HG03045 (cell line): ENCODE results near the gene ERMP1.
"Not testable (repeated sequence)": the region's sequence is repeated elsewhere in the genome, so short reads cannot be mapped to it uniquely, and the experiment has no call there.

Source experiments
- ATAC-seq: cut with Tn5 transposase; IDR thresholded peaks from one replicate; pipeline ENCODE4 v1.9.1; 2021; ENCODE audit warnings: mild to moderate bottlenecking, moderate library complexity; ENCODE audit not compliant: unreplicated experiment

ERMP1 gene

DNA sequence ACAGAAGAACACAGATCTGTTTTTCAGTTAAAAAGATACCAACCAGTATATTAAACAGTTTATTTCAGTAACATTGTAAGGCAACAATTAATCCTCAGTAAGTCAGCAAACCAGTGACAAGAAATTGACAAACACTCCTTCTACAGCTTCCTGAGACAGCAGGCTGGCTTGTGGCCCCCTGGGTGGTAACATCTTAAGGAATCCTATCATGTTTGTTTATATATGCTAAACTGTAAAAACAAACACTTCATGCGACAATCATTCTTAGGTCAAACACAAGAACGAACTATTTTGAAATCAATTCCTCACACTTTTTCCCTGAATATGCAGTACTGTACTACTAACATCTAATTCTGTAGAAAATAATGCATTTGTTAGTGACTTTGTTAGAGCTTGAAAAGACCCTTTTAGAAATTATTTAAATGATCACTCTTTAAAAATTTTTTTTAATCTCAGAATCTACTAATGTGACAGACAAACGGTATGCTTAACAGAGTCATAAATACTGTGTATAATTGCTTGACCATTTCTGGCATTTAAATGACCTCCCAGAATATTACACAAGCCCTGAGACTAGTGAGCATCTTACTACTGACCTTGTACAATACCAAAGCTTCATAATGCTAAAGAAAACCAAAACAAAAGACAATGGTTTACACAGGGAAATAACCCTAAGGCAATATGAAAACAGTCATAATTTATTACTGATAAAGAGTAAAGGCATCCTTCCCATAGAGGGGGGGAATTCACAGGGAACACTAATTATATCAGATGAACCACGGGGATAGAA is 48.2 kb downstream of the ERMP1 start:
- no peak for ATAC-seq

DNA sequence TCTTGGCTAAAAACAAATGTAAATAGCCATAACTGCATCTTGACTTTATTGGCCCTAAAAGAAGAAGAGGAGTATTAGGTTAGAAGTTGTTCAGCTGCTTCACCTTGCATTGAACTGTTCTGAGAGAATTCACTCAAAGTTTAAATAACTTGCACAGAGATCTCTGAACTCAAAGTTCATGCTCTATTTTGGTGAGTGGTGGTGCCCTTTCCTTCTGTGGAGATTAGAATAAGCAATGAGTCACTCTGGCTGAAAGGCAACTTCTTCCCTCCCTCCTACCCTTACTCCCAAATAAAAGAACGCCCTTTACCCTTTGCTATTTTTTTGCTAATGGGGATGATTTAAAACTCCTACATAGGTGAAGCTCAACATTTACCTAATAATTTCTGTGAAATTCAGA is 48.9 kb downstream of the ERMP1 start:
- no peak for ATAC-seq

DNA sequence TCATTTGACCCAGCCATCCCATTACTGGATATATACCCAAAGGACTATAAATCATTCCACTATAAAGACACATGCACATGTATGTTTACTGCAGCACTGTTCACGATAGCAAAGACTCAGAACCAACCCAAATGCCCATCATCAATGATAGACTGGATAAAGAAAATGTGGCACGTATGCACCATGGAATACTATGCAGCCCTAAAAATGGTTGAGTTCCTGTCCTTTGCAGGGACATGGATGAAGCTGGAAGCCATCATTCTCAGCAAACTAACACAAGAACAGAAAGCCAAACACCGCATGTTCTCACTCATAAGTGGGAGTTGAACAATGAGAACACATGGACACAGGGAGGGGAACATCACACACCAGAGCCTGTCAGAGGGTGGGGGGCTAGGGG is 49.5 kb downstream of the ERMP1 start:
- not testable (repeated sequence) for ATAC-seq

DNA sequence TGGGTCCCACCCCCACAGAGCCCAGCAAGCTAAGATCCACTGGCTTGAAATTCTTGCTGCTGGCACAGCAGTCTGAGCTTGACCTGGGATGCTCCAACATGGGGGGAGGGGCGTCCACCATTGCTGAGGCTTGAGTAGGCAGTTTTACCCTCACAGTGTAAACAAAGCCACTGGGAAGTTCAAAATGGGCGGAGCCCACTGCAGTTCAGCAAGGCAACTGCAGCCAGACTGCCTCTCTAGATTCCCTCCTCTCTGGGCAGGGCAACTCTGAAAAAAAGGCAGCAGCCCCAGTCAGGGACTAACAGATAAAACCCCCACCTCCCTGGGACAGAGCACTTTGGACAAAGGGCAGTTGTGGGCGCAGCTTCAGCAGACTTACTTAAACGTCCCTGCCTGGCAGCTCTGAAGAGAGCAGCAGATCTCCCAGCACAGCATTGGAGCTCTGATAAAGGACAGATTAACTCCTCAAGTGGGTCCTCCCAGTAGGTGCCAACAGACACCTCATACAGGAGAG is 53.2 kb downstream of the ERMP1 start:
- not testable (repeated sequence) for ATAC-seq

DNA sequence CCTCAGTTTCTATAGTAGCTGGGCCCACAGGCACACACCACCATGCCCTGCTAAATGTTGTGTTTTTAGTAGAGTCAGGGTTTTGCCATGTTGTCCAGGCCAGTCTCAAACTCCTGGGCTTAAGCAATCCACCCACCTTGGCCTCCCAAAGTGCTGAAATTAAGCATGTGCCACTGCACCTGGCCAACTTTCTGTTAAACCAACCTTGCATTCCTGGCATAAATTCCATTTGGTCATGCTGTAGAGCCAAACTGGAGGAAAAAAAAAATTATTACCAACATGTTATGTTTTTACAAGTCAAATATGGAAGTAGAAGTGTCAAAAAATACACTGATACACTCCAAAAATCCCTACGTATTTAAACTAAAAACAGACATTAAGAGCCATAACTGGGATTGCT is 54.1 kb downstream of the ERMP1 start:
- ATAC-seq, result no peak

DNA sequence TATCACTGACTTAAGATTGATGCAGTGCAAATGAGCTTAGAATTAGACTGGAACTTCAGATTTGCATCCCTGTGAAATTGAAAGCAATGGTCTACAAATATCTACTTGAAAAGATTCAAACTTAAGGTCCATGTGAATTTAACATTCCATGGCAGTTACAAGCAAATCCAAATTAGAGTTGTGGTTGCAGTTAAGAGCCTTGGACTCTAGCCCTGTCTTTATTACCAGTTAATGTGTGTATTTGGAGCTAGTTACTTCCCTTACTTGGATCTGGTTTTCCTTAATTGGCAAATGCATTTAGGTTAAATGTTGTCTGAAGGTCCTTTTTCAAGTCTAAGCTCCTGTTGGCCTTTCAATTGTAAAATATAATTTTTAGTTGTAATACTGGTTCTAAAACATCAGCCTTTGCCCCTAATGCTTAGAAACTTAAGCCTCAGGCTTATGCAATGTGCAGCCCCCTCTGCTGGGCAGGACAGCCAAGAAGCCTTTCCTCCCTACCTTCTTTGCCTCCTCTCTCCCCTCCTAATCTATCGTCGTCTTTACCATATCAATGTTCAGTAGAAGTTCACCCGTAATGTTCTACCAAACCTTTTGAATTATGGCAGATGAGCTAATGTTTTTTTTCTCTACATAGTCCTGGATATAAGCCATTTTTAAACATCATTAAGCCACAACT is 59.5 kb downstream of the ERMP1 start:
- ATAC-seq, result no peak

DNA sequence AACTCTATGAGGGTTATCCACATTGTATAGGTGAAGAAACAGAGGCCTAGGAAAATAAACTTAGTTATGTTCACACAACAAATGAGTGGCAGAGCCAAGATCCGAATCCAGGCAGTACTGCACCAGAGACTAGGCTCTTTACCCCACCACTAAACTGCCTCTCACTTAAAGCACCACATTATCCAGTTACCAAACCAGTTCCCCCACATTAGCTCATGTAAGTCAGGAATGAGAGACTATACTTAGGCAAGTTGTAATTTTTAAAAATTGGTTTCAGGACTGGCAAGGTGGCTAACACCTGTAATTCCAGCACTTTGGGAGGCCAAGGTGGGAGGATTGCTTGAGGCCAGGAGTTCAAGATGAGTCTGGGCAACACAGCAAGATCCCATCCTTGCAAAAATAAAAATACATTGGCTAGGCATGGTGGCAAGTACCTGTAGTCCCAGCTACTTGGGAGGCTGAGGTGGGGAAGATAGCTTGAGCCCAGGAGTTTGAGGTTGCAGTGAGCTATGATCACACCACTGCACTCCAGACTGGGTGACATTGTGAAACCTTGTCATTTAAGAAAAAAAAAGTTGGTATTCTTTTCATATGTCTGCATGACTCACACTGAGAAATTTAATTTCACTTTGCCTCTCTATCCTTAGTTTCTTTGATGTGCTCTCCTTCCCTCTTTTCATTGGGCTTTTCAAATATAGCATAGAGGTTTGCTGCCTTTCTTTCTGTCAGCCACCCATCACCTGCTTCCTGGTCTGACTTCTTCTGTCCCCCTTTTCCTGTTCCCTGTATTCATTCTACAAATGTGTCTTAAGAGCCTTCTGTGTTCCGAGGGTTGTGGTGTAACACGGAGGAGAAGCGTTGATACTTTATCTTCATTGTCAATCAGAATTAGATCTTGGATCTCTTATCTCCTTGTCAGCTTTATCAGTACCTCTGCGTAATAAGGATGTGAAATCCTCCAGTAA is 64.7 kb downstream of the ERMP1 start:
- ATAC-seq, result no peak

DNA sequence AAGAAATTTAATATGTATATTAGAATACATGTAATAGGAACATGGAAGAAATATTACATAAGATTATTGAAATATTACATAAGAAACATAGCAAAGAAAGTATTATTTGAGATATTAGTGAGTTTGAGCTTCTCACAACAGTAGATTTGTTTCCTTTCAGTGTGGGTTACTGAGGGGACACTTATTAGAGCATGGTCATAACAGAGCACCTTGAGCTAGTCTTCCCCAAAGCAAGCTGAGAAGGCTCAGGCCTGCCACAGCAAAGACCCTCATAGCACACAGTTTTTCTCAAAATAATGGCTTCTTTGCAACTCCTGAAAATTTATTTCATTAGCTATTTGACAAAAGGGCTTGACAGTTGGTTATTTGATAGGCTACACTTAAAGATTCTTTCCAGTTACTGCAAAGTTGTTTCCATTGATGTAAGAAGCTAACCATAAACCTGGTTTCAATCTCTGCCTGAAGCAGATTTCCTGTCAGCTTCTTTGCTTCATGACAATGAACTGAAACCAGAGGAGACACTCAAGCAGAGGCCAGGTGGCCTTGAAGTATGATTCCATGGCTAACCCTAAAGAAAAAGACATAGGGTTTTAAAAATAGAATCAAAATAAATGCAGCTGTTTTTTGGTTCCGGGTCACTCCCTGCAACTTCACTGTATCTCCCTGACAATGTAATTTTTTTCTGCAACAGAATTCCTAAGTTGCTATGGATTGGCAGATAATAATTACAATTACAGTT is 68.6 kb downstream of the ERMP1 start:
- peak; percentile 76 for ATAC-seq

DNA sequence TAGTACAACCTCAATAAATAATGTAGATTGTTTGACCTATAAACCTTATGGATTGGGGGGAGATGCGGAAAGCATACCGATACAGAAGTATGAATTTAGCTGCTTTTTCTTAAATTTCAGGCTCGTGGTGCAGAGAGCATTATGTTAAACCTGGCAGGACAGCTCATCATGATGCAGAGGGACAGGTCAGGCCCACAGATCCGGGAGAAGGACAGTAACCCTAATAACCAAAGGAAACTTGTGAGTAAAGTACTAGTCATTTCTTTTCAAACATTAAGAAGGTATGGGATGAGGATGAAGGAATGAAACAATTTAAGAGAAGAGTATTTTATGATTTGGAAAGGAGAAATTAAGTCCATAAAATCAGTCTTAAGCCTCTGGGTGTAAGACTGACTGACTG is 70.5 kb downstream of the ERMP1 start:
- ATAC-seq, result no peak

DNA sequence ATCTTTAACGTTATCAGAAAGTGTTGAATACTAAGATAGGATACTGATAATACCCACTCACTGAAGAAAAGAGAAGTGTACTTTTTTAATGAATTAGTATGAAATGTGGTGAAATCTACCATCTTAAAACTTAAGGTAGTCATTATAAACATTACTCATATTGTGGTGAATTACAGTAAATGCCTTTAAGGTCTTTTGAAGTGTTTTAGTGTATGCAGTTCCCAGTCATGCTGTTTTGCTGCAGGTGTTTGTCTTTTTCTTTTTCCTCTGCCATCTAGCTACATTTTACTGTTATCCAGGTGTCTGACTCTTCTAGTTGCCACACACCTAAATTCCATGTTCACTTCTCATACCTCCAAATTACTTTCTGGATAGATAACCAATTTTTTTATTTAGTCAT is 72.6 kb downstream of the ERMP1 start:
- no peak for ATAC-seq

DNA sequence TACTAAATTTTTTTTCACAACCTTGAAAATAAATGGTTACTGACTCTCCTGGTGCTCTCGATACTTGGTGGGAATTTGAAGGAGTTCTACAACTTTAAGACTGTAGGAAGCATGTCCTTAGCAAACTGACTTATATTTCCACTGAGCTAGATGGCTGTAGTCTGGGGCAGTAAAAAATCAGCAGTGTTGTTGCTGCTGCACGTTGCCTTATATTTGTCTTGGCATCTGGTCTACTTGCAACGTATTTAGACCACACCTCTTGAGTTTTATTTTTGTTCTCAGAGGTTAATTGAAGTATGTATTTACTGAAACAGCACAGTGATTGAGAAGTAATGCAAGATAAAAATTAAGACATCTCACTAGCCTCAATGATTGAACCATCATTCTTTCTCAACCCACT is 76.3 kb downstream of the ERMP1 start:
- no peak for ATAC-seq

DNA sequence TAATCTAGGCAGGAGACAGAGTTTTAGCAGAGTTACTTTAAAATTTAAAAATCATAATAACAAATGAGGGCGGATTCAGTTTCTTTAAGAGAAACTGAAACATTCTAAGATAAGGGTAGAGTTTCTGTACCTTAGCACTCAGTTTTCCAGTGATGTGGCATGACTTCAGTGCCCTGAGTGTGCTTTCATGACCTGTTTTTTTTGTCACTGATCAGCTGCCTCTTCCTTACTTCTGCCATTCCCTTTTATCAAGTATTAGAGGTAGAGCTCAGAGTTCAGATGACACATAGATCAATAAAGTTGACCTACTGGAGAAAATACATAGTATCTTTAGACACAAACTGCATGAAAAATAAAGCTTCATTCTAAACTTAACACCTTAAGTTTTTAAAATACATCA is 82.3 kb downstream of the ERMP1 start:
- ATAC-seq, result no peak

DNA sequence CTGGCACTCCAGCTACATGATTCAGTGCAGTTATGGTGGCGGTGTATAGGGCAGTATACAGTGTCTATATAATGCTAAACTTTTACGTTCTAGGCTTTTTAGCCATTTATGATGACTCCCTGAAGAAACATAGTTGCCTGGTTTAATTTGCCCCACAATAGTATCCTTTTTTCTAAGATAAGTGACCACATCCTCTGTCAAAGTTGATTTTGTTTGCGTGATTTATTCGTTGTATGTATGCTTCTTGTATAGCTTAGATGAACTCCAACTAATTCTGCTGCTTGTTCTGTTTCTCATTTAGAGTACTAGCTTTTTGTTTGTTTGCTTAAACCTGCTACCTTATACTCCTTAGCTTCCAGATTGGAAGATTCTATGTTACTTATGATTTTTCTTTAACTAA is 83.6 kb downstream of the ERMP1 start:
- ATAC-seq, result no peak

DNA sequence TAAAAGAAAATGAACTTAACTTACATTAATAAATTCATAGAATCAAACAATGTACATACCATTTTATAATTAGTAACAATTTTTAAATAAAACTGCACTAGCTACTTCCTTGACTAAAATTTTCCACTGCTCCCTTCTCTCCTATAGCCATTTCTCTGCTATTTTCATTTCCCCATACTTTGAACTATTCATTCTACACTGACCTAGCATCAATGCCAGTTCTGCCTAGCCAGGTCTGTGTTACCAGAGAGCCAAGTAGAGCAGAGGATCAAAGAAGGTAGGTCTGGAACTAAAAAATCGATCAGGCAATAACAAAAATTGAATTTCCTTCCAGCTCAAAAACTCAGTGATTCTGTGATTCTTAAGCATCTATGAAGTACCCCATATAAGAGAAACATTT is 84.5 kb downstream of the ERMP1 start:
- no peak for ATAC-seq

DNA sequence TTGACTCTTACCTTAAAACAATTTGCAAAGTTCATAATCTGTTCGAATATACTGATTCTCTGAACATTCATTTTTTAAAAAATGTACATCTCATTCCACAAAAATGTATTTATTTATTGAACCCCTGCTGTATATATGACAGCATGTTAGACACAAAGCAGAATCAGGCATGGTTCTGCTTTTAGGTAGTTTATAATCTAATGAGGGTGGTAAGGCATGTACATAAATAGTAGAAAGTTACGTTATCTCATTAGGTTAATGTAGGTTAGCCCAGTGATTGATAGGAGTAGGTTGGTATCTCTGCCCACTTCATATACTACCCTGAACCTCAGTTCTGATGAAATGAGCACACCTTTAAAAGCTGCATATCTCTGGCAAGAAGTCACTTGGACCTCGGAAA is 89.8 kb downstream of the ERMP1 start:
- no peak for ATAC-seq

DNA sequence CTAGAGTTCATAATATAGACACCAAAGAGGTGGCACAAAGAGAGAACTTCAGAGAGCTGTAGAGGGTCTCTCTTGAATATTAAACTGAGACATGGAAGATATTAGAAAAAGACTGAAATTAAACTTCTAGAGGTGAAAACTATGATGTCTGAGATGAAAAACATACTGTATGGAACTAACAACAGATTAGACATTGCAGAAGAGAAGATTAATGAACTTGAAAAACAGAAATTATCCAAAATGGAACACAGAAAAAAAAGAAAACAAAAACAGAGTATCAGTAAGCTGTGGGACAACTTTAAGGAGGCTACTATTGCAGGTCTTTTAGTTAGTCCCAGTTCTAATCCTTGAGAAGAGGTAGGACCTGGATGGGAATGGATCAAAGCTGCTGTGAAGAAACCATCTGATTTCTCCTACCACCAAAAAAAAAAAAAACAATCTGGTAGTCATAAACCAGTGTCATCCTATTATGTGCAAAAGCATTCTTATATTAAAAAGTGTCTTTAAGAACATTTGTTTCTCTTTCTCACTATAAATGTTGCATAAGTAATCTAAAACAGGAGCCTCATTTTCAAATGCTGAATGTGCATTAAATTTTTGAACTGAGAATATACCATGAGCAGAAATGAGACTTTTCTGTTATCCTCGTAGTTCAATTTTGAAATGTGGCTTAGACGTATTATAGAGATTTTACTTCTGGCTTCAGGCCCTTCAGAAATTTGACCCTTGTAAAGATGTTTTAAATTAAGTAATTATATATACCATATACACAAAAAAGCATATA is 96.2 kb downstream of the ERMP1 start:
- no peak for ATAC-seq

DNA sequence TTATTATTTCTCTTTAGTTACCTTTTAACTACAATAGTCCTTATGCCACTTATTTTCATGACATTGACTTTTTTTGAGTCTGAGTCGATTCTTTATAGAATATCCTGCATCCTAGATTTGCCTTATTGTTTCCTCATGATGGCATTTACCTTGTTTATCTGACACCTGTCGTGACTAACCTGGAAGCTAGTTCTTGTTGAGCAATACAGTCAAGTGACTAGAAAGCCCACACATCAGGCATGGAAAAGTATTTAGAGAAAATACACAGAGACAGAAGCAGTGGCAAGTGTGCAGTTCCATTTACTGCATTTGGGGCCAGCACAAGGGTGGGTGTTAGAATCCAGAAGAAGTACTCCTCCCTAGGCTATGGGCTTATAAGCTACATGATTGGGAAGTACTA is 97.8 kb downstream of the ERMP1 start:
- no peak for ATAC-seq
